Measurements from ENCODE around the gene DAP. TPM values are rescaled to one million over a fixed set of nuclear protein-coding genes. Genes with fewer than 3 reads are reported as not detected.

Gene DAP
- total RNA-seq (2021) (46.7 to 47.7 TPM (median 47.5 TPM) in 3 replicates), Bru-seq, nascent RNA (percentile 80 among the genes with signal in this experiment)
- long read RNA-seq, experiment 1, transcript DAP-201 (4 exons, 2,339 nt): major isoform, 298 of 337 reads
- long read RNA-seq, experiment 1, partial matches to known transcripts: 4 of 337 reads
- long read RNA-seq, experiment 1, other reads (novel, unspliced or antisense): 27 of 337 reads
- long read RNA-seq, experiment 2, transcript DAP-201 (4 exons, 2,339 nt): major isoform, 56 of 88 reads
- long read RNA-seq, experiment 2, partial matches to known transcripts: 3 of 88 reads
- long read RNA-seq, experiment 2, other reads (novel, unspliced or antisense): 29 of 88 reads
- long read RNA-seq, experiment 3, partial matches to known transcripts: 0 of 2 reads
- long read RNA-seq, experiment 3, other reads (novel, unspliced or antisense): 2 of 2 reads

DNA sequence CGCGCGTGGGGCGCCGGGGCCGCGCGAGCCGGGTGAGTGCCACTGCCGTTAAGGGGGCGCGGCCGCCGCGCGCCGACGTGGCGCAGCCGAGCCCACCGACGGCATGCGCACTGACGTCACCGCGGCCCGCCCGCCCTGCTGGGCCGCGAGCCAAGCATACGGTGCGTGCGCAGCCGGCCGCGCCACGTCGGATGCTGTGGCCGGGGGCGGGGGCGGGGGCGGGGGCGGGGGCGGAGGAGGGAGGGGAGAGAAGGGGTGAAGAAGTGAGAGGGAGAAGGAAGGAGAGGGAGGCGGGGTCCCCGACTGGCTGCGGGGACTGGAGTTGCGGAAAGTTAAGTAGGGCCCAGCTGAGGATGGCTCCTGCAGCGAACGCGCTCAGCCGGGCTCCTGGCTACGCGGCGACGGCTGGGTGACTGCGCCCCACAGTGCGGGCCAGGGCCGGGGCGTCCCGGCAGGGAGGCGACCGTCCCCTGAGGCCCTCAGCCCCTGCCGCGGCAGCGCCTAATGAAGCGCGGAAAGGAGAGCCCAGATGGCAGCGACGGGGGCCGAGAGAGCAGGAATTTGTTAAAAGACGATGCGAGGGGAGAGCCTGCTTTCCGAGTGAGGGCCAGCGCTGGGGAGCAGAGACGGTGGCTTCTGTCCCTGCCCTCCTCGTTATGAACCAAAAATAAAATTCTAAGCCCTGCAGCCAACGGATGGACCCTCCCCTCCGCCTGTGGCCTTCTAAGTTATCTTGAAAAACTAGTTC lies at the start of gene DAP:
Gene DAP (minus strand): TSS at position 50 of the 748 bp plus-strand sequence. CDS start 166 bp downstream, outside the sequence.
- Mint-ChIP-seq H3K4me3 (peak within 1 kb of the TSS; percentile 85), H3K9me3 (peaks cover 3% of the 10 kb centered on the region; the same call in 1 of the 2 replicates), H3K27ac (peak within 1 kb of the TSS; percentile 63; the same call in 1 of the 2 replicates), H3K27me3 (ENCODE audit: low read depth) (peaks cover 31% of the 10 kb centered on the region), H3K4me1 (peaks cover 36% of the 10 kb centered on the region), H3K36me3 (no peaks in the 10 kb centered on the region)
- ChIA-PET POLR2A (interaction anchor here (0.6 kb wide), 1 partner anchor 90 kb away, joined by 3 read pairs; no protein-coding TSS in a partner anchor), CTCF (interaction anchor here (0.8 to 1.0 kb wide), 2 partner anchors 14 to 62 kb away, joined by 3 read pairs; no protein-coding TSS in a partner anchor)
- peak; percentile 87 for ATAC-seq
- DNase-seq (ENCODE audit: low spot score): peak; percentile 76
- TF ChIP-seq JUN (CRISPR knock-in tag; IDR thresholded peaks at IDR 0.05) (no peak), FOXJ3 (CRISPR knock-in tag; IDR thresholded peaks at IDR 0.05; ENCODE audit: borderline replicate concordance) (no peak), TEAD1 (CRISPR knock-in tag; IDR thresholded peaks at IDR 0.05) (no peak), ATF6 (CRISPR knock-in tag; IDR thresholded peaks at IDR 0.05) (no peak), HMGA2 (CRISPR knock-in tag; IDR thresholded peaks at IDR 0.05) (no peak), PREB (CRISPR knock-in tag; IDR thresholded peaks at IDR 0.05; ENCODE audit: borderline replicate concordance) (no peak), E2F1 (CRISPR knock-in tag; IDR thresholded peaks at IDR 0.05) (no peak), GRHL2 (CRISPR knock-in tag; IDR thresholded peaks at IDR 0.05; ENCODE audit: insufficient replicate concordance, severe bottlenecking) (no peak), ZNF423 (CRISPR knock-in tag; IDR thresholded peaks at IDR 0.05) (peak; percentile 53; the same call in 1 of the 2 replicates), E2F5 (CRISPR knock-in tag; IDR thresholded peaks at IDR 0.05) (no peak), CBFB (CRISPR knock-in tag; IDR thresholded peaks at IDR 0.05; ENCODE audit: low read depth) (no peak), JAZF1 (CRISPR knock-in tag; IDR thresholded peaks at IDR 0.05) (no peak), SP1 (CRISPR knock-in tag; conservative IDR thresholded peaks at IDR 0.05) (peak; percentile 79), ZNF281 (CRISPR knock-in tag; IDR thresholded peaks at IDR 0.05) (no peak), ELF4 (CRISPR knock-in tag; IDR thresholded peaks at IDR 0.05; ENCODE audit: low read depth) (0 out of 2 replicates have a peak, but pooled peaks have one; percentile 43), ZBTB21 (CRISPR knock-in tag; IDR thresholded peaks at IDR 0.05; ENCODE audit: borderline replicate concordance) (no peak), HMGXB4 (CRISPR knock-in tag; IDR thresholded peaks at IDR 0.05) (0 out of 2 replicates have a peak, but pooled peaks have one; percentile 29), OVOL2 (CRISPR knock-in tag; IDR thresholded peaks at IDR 0.05; ENCODE audit: borderline replicate concordance) (no peak), TCF7 (CRISPR knock-in tag; IDR thresholded peaks at IDR 0.05; ENCODE audit: low read depth) (no peak), NR2C2 (CRISPR knock-in tag; IDR thresholded peaks at IDR 0.05) (no peak)
- TF ChIP-seq, protein P1, sequence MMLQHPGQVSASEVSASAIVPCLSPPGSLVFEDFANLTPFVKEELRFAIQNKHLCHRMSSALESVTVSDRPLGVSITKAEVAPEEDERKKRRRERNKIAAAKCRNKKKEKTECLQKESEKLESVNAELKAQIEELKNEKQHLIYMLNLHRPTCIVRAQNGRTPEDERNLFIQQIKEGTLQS (CRISPR knock-in tag; conservative IDR thresholded peaks at IDR 0.05): no peak
- TF ChIP-seq, protein P2, sequence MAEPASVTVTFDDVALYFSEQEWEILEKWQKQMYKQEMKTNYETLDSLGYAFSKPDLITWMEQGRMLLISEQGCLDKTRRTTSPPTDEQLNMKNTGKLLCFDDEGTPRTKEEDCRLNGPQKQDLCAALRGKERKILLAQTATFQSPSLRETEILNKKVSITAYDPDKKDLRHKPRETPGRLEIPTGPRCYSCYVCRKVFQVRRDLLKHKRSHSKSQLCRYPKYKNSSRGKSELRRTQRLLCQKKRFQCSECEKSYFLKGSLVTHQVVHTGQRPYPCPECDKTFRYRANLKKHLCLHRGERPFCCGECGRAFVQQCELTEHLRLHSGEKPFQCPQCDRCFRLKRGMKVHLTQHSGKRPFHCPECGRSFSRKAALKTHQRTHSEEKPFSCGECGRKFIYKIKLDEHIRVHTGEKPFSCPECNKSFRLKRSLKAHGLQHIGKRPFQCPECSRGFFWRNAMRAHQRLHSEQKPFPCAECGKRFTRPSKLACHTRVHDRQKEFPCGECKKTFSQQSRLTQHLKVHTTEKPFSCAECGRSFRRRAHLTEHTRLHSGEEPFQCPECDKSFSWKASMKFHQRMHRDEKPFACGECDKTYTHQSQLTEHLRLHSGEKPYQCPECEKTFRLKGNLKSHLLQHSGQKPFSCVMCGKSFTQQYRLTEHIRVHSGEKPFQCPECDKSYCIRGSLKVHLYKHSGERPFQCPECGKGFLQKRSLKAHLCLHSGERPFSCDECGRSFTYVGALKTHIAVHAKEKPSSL (CRISPR knock-in tag; conservative IDR thresholded peaks at IDR 0.05): no peak
